ENCODE results near the gene AGXT.

Gene AGXT

GRCh38 chr2:240872317-240873097 is 3.9 kb downstream of the AGXT start:
- DNase-seq (ENCODE audit: extremely low read depth, low read depth): no peak
- TF ChIP-seq CTCF (IDR thresholded peaks at IDR 0.05; ENCODE audit: low read depth, low read length): no peak

DNA sequence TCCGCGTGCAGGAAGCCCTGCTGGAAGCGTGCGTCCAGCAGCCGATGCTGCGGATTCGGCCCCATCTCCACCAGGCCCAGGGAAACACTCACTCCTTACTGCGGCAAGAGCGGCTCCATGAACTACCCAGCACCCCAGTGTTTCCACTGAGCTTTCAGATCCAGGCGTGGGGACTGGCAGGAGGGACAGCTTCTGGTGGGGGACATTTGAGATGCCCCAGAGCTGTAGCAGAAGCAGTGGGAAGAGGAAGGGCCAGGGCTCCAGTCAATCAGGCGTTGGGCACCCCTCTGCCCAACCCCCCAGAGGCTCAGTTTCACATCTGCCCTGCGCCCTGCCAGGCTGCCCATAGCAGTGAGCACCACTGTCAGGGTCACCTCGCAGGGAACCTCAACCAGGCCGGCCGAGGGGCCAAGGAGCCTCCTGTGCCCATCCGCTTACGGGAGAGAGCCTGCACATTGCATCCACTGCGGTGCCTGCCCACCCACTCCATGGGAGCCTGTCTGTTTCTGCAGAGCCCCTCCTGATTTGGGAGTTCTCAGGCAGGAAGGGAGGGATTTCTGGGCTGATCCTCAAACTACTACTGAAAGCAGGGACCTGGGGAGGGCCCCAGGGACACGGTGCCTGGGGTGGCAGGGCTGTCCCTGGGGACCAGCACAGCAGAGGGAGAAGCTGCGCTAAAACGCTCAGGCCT is 4.6 kb downstream of the AGXT start:
- no peak for DNase-seq (ENCODE audit: extremely low read depth, low read depth)
- no peak for TF ChIP-seq CTCF (IDR thresholded peaks at IDR 0.05; ENCODE audit: low read depth, low read length)

GRCh38 chr2:240873805-240874714 is 5.4 kb downstream of the AGXT start:
- TF ChIP-seq CTCF (IDR thresholded peaks at IDR 0.05; ENCODE audit: low read depth, low read length): no peak
- no peak for DNase-seq (ENCODE audit: extremely low read depth, low read depth)

- no peak for DNase-seq (ENCODE audit: extremely low read depth, low read depth)
- TF ChIP-seq CTCF (IDR thresholded peaks at IDR 0.05; ENCODE audit: low read depth, low read length): no peak
Observed at GRCh38 chr2:240874715-240875227, 6.1 kb downstream of the AGXT start.

DNA sequence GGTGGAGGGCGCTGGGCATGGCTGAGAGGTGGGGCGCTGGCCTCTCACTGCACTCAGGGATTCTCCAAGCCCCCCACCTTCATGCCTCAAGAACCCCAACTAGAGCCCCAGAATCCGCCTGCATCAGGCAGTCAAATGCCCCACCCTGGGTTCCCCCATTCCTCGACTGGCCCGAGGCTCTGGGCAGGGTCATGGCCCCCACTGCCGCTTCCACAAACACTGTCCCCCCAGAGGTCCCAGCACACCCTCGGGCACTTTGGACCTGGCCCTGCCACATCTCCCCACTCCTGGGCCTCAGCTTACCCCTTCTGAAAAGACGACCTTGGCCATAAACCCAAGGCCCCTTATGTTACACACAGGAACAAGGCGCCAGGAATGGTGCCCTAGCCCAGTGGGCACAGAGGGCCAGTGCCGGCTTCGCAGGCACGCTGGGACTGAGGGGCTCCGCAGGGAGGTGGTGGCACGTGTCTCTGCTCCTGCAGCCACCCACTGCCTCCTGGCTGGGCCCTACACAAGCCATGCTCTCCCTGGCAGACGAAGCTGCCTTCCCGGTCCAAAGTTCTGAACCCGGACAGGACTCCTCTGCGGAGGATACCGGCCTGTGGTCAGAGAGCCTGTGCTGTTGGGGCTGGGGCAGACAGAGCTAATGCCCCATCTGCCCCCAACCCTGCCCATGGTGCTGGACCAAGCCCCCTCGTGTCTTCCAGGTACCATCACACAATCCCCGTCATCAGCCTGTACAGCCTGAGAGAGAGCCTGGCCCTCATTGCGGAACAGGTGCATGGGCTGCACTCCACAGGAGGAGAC is 6.8 kb downstream of the AGXT start:
- DNase-seq (ENCODE audit: extremely low read depth, low read depth): no peak
- no peak for TF ChIP-seq CTCF (IDR thresholded peaks at IDR 0.05; ENCODE audit: low read depth, low read length)

- no peak for TF ChIP-seq CTCF (IDR thresholded peaks at IDR 0.05; ENCODE audit: low read depth, low read length)
- DNase-seq (ENCODE audit: extremely low read depth, low read depth): no peak
Observed at GRCh38 chr2:240876035-240876474, 7.4 kb downstream of the AGXT start.
